Stimulated activated naive CD4-positive, alpha-beta T cell treated with Interleukin-2 at 50 U/mL for 16 hours (primary cell): ENCODE data around the gene GPATCH1.
"Not testable (repeated sequence)": the region's sequence is repeated elsewhere in the genome, so short reads cannot be mapped to it uniquely, and the experiment has no call there.

Source experiments
- DNase-seq: peaks from one replicate; lab custom pipeline; 2025; lab: John Stamatoyannopoulos, UW

GPATCH1 gene

GRCh38 chr19:33118643-33119042, 37.7 kb downstream of the GPATCH1 start:
- DNase-seq, result no peak

DNA sequence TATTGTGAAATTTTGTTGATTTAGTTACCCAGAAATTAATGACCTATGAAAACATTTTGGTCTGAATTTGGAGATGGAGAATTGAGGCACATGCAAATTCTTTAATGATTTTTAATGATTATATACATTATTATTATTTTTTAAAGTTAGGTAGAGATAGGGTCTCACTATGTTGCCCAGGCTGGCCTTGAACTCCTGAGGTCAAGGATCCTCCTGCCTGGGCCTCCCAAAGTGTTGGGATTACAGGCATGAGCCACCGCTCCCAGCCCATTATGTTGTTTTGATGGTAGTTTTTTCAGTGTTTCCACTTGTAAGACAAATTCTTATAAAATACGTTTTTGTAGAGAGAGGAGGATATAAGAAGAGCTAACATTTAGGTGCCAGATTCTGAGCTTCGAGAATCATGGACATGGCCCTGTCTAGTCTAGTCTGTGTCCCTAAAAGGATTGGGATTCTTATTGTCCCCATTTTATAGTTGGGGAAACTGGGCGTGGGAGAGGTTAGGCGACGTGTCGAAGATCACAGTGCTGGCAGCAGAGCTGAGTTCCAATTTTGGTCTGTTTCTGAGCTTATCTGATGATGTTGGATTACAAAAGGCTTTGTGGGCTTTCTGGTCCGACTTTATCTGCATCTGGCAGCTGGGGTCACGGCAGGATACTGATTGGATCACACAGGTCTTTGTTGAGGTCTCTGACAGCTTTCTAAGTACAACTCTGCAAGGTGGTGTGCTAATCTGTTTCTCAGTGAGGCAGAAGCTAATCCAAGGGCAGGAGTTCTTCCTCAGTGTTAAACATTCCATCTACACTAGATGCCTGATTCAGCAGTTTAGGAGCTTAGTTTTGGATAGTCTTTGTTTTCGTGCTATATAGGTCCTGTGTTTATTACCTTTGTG, 43.5 kb downstream of the GPATCH1 start:
- DNase-seq, result no peak

GRCh38 chr19:33125929-33126388, 45.0 kb downstream of the GPATCH1 start:
- peak; percentile 41 for DNase-seq

GRCh38 chr19:33126712-33127111, 45.7 kb downstream of the GPATCH1 start:
- not testable (repeated sequence) for DNase-seq

DNA sequence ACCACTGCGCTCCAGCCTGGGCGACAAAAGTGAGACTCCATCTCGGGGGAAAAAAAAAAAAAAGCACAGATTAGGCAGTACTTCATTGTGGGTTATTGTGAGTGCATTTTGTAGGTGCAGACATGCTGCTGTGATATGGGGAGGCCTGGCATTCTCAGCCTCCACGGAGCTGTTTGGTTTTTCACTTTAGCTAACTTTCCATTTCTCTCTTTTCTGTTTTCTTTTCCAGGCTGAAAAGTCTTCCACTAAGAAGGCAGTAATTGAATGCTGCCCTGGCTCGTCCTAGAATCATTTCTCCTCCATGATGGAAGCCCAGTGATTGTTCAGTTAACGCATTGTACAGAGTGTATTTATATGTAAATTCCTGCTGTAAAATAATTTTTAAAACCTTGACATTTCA, 48.9 kb downstream of the GPATCH1 start:
- no peak for DNase-seq

DNA sequence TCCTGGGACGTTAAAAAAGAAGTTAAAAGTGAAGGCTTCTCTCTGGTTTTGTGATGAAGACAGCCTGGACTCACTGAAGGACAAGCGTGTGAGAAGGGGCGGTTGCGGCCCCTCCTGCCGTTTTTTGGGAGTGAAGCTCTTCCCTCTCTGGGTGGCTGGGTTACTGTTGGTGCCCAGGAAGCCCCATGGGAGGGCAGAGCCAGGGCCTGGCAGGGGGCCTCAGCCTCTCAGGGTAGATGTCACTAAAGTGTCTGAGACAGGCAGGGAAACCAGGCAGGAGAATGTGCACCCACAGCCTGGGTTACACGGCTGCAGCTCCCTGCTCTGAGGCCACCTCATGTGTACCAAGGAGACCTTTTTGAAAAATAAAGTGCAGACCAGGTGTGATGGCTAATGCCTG, 49.5 kb downstream of the GPATCH1 start:
- DNase-seq, result no peak

- no peak for DNase-seq
These were observed 51.0 kb downstream of the GPATCH1 start, which contains the start of gene WDR88 for GRCh38 chr19:33132021-33132420. WDR88 (plus strand) TSS chr19:33132114; CDS start chr19:33132170, 56 bp downstream.

DNA sequence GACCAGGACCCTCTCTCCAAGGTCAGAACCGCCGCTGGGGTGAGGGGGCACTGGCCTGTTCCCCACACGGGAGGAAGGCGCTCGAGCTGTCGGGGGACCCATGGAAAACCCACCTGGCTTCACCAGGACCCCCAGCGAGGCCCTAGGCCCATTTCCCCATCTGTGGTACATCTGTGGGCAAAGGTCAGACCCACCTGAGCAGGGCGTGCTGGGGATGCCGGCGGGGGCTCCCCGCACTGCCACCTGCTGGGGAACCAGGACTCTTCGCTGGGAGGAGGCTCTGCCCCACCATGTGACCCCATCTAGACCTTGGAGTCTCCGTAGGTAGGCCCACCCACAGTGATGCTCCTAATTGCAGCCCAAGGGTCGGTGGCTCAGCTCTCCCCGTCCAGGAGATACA, 51.4 kb downstream of the GPATCH1 start:
- DNase-seq, result no peak

- DNase-seq, result no peak
These were observed 52.6 kb downstream of the GPATCH1 start for GRCh38 chr19:33133438-33134031.

- DNase-seq, result peak; percentile 50
These were observed 53.6 kb downstream of the GPATCH1 start for GRCh38 chr19:33134571-33135041.

DNA sequence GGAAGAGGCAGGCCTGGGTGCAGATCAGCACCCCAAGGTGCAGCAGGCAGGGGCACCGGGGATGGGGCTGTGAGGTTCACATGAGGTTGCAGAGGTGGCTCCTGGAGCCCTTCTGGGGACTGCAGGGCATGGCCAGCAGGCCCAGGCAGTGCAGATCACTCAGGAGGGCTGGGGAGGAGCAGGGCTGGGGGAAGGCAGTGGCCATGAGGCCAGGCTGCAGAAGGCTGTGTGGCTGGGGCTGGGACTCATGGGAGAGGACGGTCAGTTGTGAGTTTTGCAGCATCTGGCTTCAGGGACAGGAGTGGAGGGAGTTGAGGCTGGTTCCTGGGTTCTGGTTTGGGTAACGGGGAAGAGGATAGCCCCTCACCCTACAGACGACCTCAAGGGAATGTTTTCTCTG, 58.2 kb downstream of the GPATCH1 start:
- DNase-seq, result no peak

GRCh38 chr19:33143897-33144405, 63.0 kb downstream of the GPATCH1 start:
- DNase-seq, result peak; percentile 28

GRCh38 chr19:33146209-33146608, 65.2 kb downstream of the GPATCH1 start:
- DNase-seq, result no peak

- no peak for DNase-seq
These were observed 66.6 kb downstream of the GPATCH1 start for GRCh38 chr19:33147538-33147937.

GRCh38 chr19:33150852-33151518, 70.0 kb downstream of the GPATCH1 start:
- no peak for DNase-seq

- DNase-seq, result no peak
These were observed 71.2 kb downstream of the GPATCH1 start for GRCh38 chr19:33152176-33152575.

- DNase-seq, result not testable (repeated sequence)
These were observed 71.6 kb downstream of the GPATCH1 start for GRCh38 chr19:33152625-33153024.

DNA sequence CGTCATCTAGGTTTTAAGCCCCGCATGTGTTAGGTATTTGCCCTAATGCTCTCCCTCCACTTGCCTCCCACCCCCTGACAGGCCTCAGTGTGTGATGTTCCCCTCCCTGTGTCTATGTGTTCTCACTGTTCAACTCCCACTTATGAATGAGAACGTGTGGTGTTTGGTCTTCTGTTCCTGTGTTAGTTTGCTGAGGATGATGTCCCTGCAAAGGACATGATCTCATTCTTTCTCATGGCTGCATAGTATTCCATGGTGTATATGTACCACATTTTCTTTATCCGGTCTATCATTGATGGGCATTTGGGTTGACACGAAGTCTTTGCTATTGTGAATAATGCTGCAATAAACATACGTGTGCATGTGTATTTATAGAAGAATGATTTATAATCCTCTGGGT, 73.3 kb downstream of the GPATCH1 start:
- DNase-seq, result not testable (repeated sequence)

DNA sequence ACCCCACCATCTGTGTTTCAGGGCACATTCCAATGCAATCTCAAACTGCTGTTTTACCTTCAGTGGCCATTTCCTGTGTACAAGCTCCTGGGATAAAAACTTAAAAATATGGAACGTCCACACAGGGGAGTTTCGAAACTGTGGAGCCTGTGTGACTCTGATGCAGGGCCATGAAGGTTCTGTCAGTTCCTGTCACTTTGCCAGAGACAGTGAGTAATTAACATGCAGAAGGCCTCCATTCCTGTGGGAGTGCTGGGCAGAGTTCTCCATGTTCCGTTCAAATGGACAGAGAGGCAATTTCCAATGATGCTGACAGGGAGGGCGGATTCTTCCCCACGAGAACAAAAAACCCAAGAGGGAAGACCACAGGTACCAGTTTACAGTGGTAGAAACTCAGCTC, 75.4 kb downstream of the GPATCH1 start:
- DNase-seq, result no peak

GRCh38 chr19:33157906-33158305, 76.9 kb downstream of the GPATCH1 start:
- no peak for DNase-seq

DNA sequence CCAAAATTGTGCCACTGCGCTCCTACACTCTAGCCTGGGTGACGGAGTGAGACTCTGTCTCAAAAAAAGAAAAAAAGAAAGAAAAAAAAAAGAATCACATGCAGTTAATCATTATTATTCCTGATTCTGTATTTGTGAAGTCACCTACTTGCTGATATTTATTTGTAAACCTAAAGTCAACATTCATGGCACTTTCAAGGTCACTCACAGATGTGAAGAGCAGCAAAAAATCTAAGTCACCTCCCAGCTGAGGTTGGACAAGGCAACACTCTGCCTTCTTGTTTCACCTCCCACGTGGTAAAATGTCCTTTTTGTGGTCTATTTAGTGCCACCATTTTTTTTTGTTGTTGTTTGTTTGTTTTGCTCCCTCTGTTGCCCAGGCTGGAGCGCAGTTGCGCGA, 77.4 kb downstream of the GPATCH1 start:
- no peak for DNase-seq

DNA sequence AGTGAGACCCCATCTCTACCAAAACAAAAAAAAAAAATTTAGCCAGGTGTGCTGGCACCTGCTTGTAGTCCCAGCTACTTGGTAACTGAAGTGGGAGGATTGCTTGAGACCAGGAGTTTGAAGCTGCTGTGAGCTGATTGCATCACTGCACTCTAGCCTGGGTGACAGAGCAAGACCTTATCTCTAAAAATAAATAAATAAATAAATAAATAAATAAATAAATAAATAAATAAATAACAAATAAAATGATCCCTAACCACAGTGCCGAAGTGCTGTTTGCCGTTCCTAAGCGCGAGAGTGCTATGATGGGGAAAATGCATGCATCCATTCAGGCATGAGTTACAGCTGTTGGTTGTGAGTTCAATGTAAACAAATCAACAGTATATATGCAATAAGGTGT, 78.2 kb downstream of the GPATCH1 start:
- no peak for DNase-seq
